ENCODE data around the gene MYO16.

MYO16 gene

GRCh38 chr13:109159650-109160309 lies 530.4 kb downstream of the MYO16 start:
- no peak for DNase-seq

DNA sequence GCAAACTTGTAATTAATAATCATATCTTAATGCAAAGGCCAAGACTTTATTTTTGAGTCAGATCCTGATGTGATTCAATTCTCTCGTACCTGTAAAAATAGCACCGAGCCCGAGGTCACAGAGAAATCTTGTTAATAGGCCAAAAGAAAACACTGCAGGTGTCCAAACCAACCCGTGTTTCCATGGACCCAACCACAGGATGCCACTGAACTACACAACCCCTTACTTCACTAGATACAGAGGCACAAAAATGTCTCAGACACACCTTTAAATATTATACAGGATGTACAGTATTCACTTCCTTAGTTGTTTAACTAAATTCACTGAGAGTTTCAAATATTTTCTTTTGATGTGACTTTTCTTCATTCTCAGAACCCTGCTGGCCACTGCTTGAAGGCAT lies 530.9 kb downstream of the MYO16 start:
- no peak for DNase-seq

- DNase-seq: no peak
Observed at GRCh38 chr13:109160887-109161669, 531.7 kb downstream of the MYO16 start.

DNA sequence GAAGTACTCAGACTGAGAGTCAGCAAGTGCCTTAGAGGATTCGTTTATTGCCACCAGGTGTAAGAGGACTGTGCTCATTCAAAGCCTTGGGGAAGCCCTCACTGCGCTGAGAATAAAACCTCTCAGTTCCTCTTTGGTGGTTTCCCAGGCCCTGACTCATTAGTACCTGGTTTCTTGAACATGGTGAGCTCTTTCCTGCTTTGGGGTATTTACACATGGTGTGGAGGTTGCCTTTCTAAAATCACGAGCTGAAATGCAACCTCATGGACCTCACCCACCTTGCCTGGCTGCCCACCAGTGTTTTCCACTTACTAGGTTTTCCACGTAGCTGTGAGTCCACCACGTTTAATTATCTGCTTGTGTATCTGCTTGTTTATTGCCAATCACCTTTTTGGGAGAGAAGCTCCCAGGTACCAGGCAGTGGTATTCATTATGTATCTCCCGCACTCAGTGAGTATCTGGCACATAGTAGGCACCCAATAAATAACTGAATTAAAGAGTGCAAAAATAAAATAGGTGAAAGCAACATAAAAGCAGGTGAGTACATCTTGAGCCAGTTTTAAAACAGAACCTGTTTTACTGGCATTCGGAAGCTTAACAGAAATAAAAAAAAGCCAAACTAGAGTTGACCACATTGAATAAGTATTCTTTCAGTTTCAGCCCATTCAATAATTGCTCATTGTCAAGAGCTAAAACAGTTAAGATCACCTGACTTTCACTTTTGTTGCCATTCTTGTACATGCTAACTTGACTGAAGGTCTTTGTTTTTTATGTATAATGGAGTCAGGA lies 533.0 kb downstream of the MYO16 start:
- no peak for DNase-seq

GRCh38 chr13:109163037-109163379 lies 533.6 kb downstream of the MYO16 start:
- DNase-seq: no peak

- no peak for DNase-seq
Observed at GRCh38 chr13:109165417-109165904, 536.0 kb downstream of the MYO16 start.

GRCh38 chr13:109166804-109167203 lies 537.4 kb downstream of the MYO16 start:
- DNase-seq: no peak

DNA sequence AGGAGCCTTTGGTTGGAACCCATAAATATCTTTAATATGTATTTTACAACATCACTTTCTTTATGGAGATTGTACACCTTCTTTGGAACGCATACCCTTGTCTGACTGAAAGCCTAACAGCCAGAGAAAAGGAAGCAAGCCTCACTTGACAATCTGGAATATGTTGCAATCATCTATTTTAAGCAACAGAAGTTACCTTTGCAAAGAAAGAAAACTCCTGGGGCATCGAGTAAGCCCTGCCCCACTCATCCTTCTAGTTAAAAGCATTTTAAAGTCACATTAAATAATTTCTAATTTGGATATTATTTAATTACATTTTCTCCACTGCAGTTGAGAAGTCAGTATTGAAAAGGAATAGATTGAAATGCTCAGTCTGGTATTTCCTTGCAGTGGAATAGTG lies 542.7 kb downstream of the MYO16 start:
- no peak for DNase-seq

- DNase-seq: no peak
Observed at GRCh38 chr13:109175666-109176065, 546.3 kb downstream of the MYO16 start.

- DNase-seq: no peak
Observed at GRCh38 chr13:109180905-109181425, 551.6 kb downstream of the MYO16 start.

DNA sequence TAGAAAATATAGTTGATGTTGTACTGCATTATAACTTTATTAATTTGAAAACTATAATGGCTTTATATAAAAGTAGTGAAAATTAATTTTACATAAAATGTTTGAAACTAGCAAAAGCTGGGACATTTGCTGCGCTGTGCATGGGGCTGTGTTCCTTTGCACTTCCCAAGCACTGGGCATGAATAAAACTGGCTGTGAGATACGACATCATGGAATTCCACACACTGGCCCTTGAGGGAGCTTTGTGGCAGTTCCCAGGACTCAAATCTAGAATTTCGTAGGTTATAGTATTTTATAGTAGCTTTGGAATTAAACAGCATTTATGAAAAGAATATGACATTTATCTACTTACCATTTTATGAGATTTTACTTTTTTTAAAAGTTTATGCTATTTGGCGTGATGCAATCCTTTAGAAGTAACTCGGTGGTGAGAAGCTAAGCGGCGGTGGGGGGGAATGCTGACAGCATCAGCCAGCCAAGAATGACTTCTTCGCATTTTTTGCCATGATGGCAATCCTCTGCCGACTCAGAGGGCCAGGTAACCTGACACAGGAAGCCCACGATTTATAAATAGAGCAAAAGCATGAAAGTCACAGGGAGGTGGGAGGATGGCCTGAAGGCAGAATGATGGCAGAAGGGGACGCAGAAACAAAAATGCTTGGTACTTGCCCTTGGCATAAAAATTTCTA lies 553.5 kb downstream of the MYO16 start:
- no peak for DNase-seq

- DNase-seq: no peak
Observed at GRCh38 chr13:109191413-109191812, 562.0 kb downstream of the MYO16 start.

- DNase-seq: no peak
Observed at GRCh38 chr13:109192306-109192705, 562.9 kb downstream of the MYO16 start.

- DNase-seq: no peak
Observed at GRCh38 chr13:109196948-109197347, 567.5 kb downstream of the MYO16 start.

DNA sequence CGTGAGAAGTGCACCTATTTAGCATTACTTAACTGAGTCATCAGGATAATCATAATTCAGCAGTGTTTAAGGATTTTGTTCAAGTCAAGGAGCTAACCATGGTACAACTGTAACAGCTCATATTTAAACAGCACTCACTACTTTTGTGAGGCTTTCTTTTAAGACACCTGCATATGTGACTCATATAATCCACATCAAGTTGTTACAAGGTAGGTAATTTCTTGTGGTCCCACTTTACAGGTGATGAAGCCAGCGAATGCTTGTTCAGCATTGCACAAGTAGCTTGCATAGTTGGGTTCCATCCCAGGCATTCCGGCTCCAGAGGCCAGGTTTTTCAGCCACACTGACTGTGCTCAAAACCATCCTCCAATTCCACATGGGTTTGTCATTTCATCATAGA lies 569.2 kb downstream of the MYO16 start:
- DNase-seq: no peak

DNA sequence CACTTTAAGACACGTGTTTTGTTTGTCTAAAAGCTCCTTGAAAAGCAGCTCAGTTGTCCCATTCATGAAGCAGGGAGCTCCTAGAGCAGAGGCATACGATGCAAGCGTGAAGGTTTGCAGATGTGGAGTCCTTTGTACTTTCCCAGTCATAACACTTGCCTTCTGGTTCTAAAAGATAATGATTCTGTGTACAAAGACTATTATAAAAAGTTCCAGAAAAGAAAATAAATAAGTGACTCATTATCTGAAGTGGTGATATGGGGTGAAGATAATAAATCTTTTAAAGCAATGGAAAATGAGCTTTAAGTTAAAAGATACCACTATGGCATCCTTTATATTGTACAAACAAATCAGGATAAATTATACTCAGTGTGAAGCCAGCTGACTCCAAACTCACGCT lies 569.9 kb downstream of the MYO16 start:
- DNase-seq: no peak

DNA sequence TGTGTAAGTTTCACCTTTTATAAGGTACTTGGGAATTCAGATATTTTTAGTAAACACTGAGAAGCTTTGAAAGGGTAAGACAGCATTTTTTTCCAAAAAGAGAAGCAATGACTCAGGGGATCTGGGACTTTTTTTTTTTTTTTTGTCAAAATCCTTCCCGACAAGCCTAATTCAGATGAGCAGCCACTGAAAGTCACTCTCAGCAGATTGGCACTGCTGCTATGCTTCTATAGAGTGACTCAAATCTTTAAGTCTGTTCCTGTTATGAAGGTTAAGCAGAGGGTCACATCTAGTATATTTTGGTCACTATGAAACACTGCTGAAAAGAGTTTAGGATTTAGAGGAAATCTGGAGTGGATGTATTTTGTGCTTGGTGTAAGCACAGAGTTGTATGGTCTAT lies 571.1 kb downstream of the MYO16 start:
- no peak for DNase-seq

DNA sequence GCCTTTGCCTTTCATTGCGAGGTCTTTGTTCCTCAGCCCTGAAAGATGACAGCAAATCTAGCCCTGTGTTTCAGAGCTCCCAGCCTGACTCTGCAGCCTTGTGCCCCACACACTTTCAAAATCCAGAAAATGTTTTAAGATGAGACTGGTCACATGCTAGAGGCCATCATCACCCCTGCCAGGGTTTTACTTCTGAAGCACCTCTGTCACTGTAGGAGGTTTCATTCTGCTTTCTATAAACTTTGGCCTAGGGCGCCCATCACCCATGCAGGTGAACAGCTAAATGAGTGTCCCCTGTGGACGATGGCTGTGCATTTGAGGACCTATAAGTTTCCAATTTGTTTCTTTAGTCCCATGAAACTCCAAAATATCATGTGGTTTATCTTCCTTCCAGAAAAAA lies 574.2 kb downstream of the MYO16 start:
- DNase-seq: no peak

DNA sequence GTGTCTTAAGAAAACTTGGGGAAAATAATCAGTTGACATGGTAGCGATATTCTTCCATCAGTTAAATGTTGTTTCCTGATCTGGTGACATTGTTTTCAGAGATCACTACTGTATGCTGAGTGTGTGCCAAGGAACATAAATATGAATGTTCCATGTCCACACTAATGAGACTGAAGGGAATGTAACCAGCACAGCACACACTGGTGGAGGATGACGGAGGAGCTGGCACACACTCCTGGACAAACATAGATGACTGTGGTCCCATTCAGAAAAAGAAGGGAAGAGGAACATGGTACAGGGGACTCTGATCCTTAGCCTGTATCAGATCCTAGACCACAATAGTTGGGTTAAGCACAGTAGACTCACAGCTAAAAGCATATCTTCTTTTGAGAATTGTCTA lies 574.8 kb downstream of the MYO16 start:
- no peak for DNase-seq

GRCh38 chr13:109204657-109205056 lies 575.2 kb downstream of the MYO16 start:
- no peak for DNase-seq

- no peak for DNase-seq
Observed at GRCh38 chr13:109205315-109205714, 575.9 kb downstream of the MYO16 start.

DNA sequence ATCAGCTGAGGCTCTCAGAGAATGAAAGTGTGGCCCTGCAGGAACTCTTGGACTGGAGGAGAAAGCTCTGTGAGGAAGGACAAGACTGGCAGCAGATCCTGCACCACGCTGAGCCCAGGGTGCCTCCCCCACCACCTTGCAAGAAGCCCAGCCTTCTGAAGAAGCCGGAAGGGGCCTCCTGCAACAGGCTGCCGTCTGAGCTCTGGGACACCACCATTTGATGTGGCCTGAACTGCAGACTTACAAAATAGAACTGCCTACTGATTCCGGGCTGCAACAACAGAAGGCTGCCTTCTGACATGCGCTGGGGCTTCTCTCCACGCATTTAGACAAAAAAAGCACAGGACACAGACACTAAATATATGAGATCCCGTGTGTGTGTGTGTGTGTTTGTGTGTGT lies 577.2 kb downstream of the MYO16 start:
- DNase-seq: no peak

GRCh38 chr13:109207622-109208021 lies 578.2 kb downstream of the MYO16 start:
- no peak for DNase-seq

Data from T-helper 9 cell (primary cell).